GM21825 (cell line): ENCODE results near the gene UBE2M.
"Not testable (repeated sequence)": the region's sequence is repeated elsewhere in the genome, so short reads cannot be mapped to it uniquely, and the experiment has no call there.

Source experiments
- ATAC-seq: cut with Tn5 transposase; IDR thresholded peaks from one replicate; pipeline ENCODE4 v1.9.1; 2021; ENCODE audit warnings: mild to moderate bottlenecking, moderate library complexity; ENCODE audit not compliant: unreplicated experiment

Gene UBE2M

GRCh38 chr19:58513694-58514563 lies 44.5 kb downstream of the UBE2M start:
- peak; percentile 66 for ATAC-seq

- no peak for ATAC-seq
Observed at GRCh38 chr19:58513213-58513693, 45.2 kb downstream of the UBE2M start.

GRCh38 chr19:58511353-58512208 lies 46.8 kb downstream of the UBE2M start, which contains the start of gene SLC27A5:
Gene SLC27A5, minus strand, starts transcription at chr19:58511992. Its CDS starts 37 bp downstream, at chr19:58511955.
- no peak for ATAC-seq

GRCh38 chr19:58510084-58510862 lies 48.1 kb downstream of the UBE2M start:
- no peak for ATAC-seq

- no peak for ATAC-seq
Observed at GRCh38 chr19:58509731-58510083, 48.7 kb downstream of the UBE2M start.

GRCh38 chr19:58507602-58508223 lies 50.7 kb downstream of the UBE2M start:
- not testable (repeated sequence) for ATAC-seq
